ENCODE measurements around the gene UBASH3B.

The UBASH3B gene

GRCh38 chr11:122649116-122649515 lies 6.4 kb upstream of the UBASH3B start:
- Histone ChIP-seq H3K4me2 (ENCODE audit: low read length) (no peak overlapping the region), H3K9me3 (ENCODE audit: insufficient read depth, low read length) (no peaks in the 10 kb centered on the region)

GRCh38 chr11:122650619-122651018 lies 4.9 kb upstream of the UBASH3B start:
- TF ChIP-seq CTCF (IDR thresholded peaks at IDR 0.05; ENCODE audit: low read depth, low read length): no peak
- TF ChIP-seq EZH2phosphoT487 (IDR thresholded peaks at IDR 0.05; ENCODE audit: low read depth): no peak
- Histone ChIP-seq H3K27me3 (ENCODE audit: low read depth, low read length) (peaks cover 28% of the 10 kb centered on the region), H3K79me2 (ENCODE audit: low read length) (no peaks in the 10 kb centered on the region), H3K9me3 (ENCODE audit: insufficient read depth, low read length) (no peaks in the 10 kb centered on the region), H3K36me3 (replicated peaks; ENCODE audit: low read depth, low read length) (no peaks in the 10 kb centered on the region), H3K27ac (ENCODE audit: low read length) (no peak overlapping the region), H2AFZ (ENCODE audit: low read depth, low read length) (no peak overlapping the region), H3K9ac (ENCODE audit: low read length) (no peak overlapping the region), H4K20me1 (ENCODE audit: insufficient read depth, low read length) (no peaks in the 10 kb centered on the region), H3K4me2 (ENCODE audit: low read length) (no peak overlapping the region), H3K4me3 (ENCODE audit: low read length) (no peak overlapping the region), H3K4me1 (ENCODE audit: low read length) (peaks cover 15% of the 10 kb centered on the region)

More at GRCh38 chr11:122649116-122649515, 6.4 kb upstream of the UBASH3B start:
- Histone ChIP-seq H3K79me2 (ENCODE audit: low read length) (no peaks in the 10 kb centered on the region), H3K36me3 (replicated peaks; ENCODE audit: low read depth, low read length) (no peaks in the 10 kb centered on the region), H4K20me1 (ENCODE audit: insufficient read depth, low read length) (no peaks in the 10 kb centered on the region), H3K27me3 (ENCODE audit: low read depth, low read length) (peaks cover 17% of the 10 kb centered on the region), H3K27ac (ENCODE audit: low read length) (no peak overlapping the region), H2AFZ (ENCODE audit: low read depth, low read length) (no peak overlapping the region), H3K4me3 (ENCODE audit: low read length) (no peak overlapping the region), H3K9ac (ENCODE audit: low read length) (no peak overlapping the region), H3K4me1 (ENCODE audit: low read length) (peaks cover 6% of the 10 kb centered on the region)
- TF ChIP-seq EZH2phosphoT487 (IDR thresholded peaks at IDR 0.05; ENCODE audit: low read depth): no peak
- TF ChIP-seq CTCF (IDR thresholded peaks at IDR 0.05; ENCODE audit: low read depth, low read length): no peak

GRCh38 chr11:122652495-122652894 lies 3.0 kb upstream of the UBASH3B start:
- no peak overlapping the region for H3K9ac ChIP-seq (ENCODE audit: low read length)
- H2AFZ ChIP-seq (ENCODE audit: low read depth, low read length): no peak overlapping the region
- peaks cover 17% of the 10 kb centered on the region for H3K4me1 ChIP-seq (ENCODE audit: low read length)
- no peaks in the 10 kb centered on the region for H4K20me1 ChIP-seq (ENCODE audit: insufficient read depth, low read length)
- no peak overlapping the region for H3K27ac ChIP-seq (ENCODE audit: low read length)
- H3K36me3 ChIP-seq (replicated peaks; ENCODE audit: low read depth, low read length): no peaks in the 10 kb centered on the region
- H3K4me3 ChIP-seq (ENCODE audit: low read length): no peak overlapping the region
- no peaks in the 10 kb centered on the region for H3K9me3 ChIP-seq (ENCODE audit: insufficient read depth, low read length)
- H3K4me2 ChIP-seq (ENCODE audit: low read length): no peak overlapping the region
- TF ChIP-seq EZH2phosphoT487 (IDR thresholded peaks at IDR 0.05; ENCODE audit: low read depth): no peak
- no peak for TF ChIP-seq CTCF (IDR thresholded peaks at IDR 0.05; ENCODE audit: low read depth, low read length)
- no peaks in the 10 kb centered on the region for H3K79me2 ChIP-seq (ENCODE audit: low read length)
- peaks cover 28% of the 10 kb centered on the region for H3K27me3 ChIP-seq (ENCODE audit: low read depth, low read length)

GRCh38 chr11:122653916-122654585 lies 1.5 kb upstream of the UBASH3B start:
- Histone ChIP-seq H4K20me1 (ENCODE audit: insufficient read depth, low read length) (0 out of 2 replicates have a peak, but pooled peaks cover 2% of the 10 kb centered on the region), H3K9me3 (ENCODE audit: insufficient read depth, low read length) (no peaks in the 10 kb centered on the region), H3K27ac (ENCODE audit: low read length) (no peak overlapping the region), H2AFZ (ENCODE audit: low read depth, low read length) (no peak overlapping the region), H3K4me1 (ENCODE audit: low read length) (peaks cover 13% of the 10 kb centered on the region), H3K9ac (ENCODE audit: low read length) (no peak overlapping the region), H3K4me3 (ENCODE audit: low read length) (no peak overlapping the region), H3K27me3 (ENCODE audit: low read depth, low read length) (peaks cover 31% of the 10 kb centered on the region), H3K79me2 (ENCODE audit: low read length) (no peaks in the 10 kb centered on the region), H3K4me2 (ENCODE audit: low read length) (no peak overlapping the region), H3K36me3 (replicated peaks; ENCODE audit: low read depth, low read length) (no peaks in the 10 kb centered on the region)
- TF ChIP-seq CTCF (IDR thresholded peaks at IDR 0.05; ENCODE audit: low read depth, low read length) (no peak), EZH2phosphoT487 (IDR thresholded peaks at IDR 0.05; ENCODE audit: low read depth) (no peak)
